Astrocyte (in vitro differentiated cells and primary cell): ENCODE measurements around the gene SCAND1. TPM values are rescaled to one million over a fixed set of nuclear protein-coding genes. Genes with fewer than 3 reads are reported as not detected.

Experiments used
- DNase-seq: peaks from one replicate; pipeline ENCODE4 v3.0.0-alpha.2; 2010; ENCODE audit warnings: low read depth
- FAIRE-seq: peaks from 2 replicates; lab custom pipeline; 2011; peaks lifted over from hg19 to GRCh38; lab: Jason Lieb, UNC
- H2AFZ ChIP-seq: 2 replicates; pipeline ENCODE4 v1.6.0; 2012; ENCODE audit warnings: low read depth, low read length, inconsistent platforms
- H3K27ac ChIP-seq: 2 replicates; pipeline ENCODE4 v1.5.1; 2011; ENCODE audit warnings: low read depth, low read length, inconsistent platforms
- H3K27me3 ChIP-seq: 2 replicates; pipeline ENCODE4 v1.6.0; 2011; ENCODE audit warnings: low read length, inconsistent platforms; ENCODE audit not compliant: insufficient read depth
- H3K36me3 ChIP-seq: 2 replicates; pipeline ENCODE4 v1.5.1; 2011; ENCODE audit warnings: low read length, inconsistent platforms; ENCODE audit not compliant: insufficient read depth
- H3K4me1 ChIP-seq: 2 replicates; pipeline ENCODE4 v1.5.1; 2011; ENCODE audit warnings: low read length, inconsistent platforms; ENCODE audit not compliant: insufficient read depth
- H3K4me2 ChIP-seq: 2 replicates; pipeline ENCODE4 v1.6.0; 2012; ENCODE audit warnings: low read length, inconsistent platforms
- H3K4me3 ChIP-seq: 2 replicates; pipeline ENCODE4 v1.5.1; 2011; ENCODE audit warnings: low read depth, mild to moderate bottlenecking, low read length, inconsistent platforms; ENCODE audit not compliant: insufficient read depth
- H3K79me2 ChIP-seq: 2 replicates; pipeline ENCODE4 v1.6.0; 2012; ENCODE audit warnings: mild to moderate bottlenecking, low read length, inconsistent platforms; ENCODE audit not compliant: insufficient read depth
- H3K9ac ChIP-seq: 2 replicates; pipeline ENCODE4 v1.6.0; 2012; ENCODE audit warnings: mild to moderate bottlenecking, low read length, inconsistent platforms
- H3K9me3 ChIP-seq: 2 replicates; pipeline ENCODE4 v1.5.1; 2012; ENCODE audit warnings: low read depth, mild to moderate bottlenecking, low read length, inconsistent platforms; ENCODE audit not compliant: insufficient read depth
- H4K20me1 ChIP-seq: 2 replicates; pipeline ENCODE4 v1.6.0; 2012; ENCODE audit warnings: low read length, inconsistent platforms; ENCODE audit not compliant: insufficient read depth
- H3K27ac Mint-ChIP-seq: one replicate; pipeline ENCODE4 v1.8.0; 2021; ENCODE audit warnings: mild to moderate bottlenecking, mixed read lengths; ENCODE audit not compliant: unreplicated experiment
- H3K27me3 Mint-ChIP-seq: one replicate; pipeline ENCODE4 v1.8.0; 2021; ENCODE audit warnings: low read depth, mixed read lengths; ENCODE audit not compliant: unreplicated experiment
- H3K36me3 Mint-ChIP-seq: one replicate; pipeline ENCODE4 v1.8.0; 2021; ENCODE audit warnings: low read depth, mixed read lengths; ENCODE audit not compliant: unreplicated experiment
- H3K4me1 Mint-ChIP-seq: one replicate; pipeline ENCODE4 v1.8.0; 2021; ENCODE audit warnings: low read depth, mixed read lengths; ENCODE audit not compliant: unreplicated experiment
- H3K4me3 Mint-ChIP-seq: one replicate; pipeline ENCODE4 v1.8.0; 2021; ENCODE audit warnings: mild to moderate bottlenecking, moderate library complexity, mixed read lengths; ENCODE audit not compliant: unreplicated experiment
- H3K9me3 Mint-ChIP-seq: one replicate; pipeline ENCODE4 v1.8.0; 2021; ENCODE audit warnings: mild to moderate bottlenecking, mixed read lengths; ENCODE audit not compliant: unreplicated experiment
- CTCF ChIP-seq: IDR thresholded peaks from 2 replicates; pipeline ENCODE4 v1.5.1; 2011; ENCODE audit warnings: low read depth, mild to moderate bottlenecking, inconsistent platforms, low read length, moderate library complexity; ENCODE audit not compliant: insufficient read depth
- EZH2 ChIP-seq: IDR thresholded peaks from 2 replicates; pipeline ENCODE4 v1.6.1; 2012; ENCODE audit warnings: mild to moderate bottlenecking, low read length, inconsistent platforms; ENCODE audit not compliant: insufficient read depth
- total RNA-seq: library from RNA; stranded (reverse); gene quantifications from 2 replicates; pipeline ENCODE4 v1.2.1, GENCODE V29; 2021

The SCAND1 gene
- total RNA-seq, 1 donor from 2014 or later: 63.8 TPM

- H3K4me3 Mint-ChIP-seq: no peak overlapping the region
Observed at GRCh38 chr20:35909796-35910195, 44.5 kb downstream of the SCAND1 start.

DNA sequence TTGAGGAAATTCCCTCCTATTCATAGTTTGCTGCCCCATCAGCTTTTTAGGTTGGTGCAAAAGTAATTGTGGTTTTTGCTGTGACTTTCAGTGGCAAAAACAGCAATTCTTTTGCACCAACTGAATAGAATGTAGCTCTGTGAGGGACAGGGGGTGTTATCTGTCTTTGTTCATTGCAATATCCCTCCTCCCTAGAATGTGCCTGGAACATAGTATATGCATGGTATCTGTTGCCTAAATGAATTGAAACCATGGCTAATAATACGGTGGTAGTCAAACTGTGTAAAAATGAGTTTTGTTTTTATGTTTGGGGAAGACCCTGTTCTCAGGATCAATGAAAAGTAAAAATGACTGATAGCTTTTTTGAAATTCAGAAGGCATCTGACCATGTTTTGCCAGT, 45.1 kb downstream of the SCAND1 start:
- Mint-ChIP-seq H3K27me3 (no peaks in the 10 kb centered on the region), H3K27ac (no peak overlapping the region), H3K4me3 (no peak overlapping the region), H3K9me3 (no peaks in the 10 kb centered on the region), H3K36me3 (peaks cover 25% of the 10 kb centered on the region), H3K4me1 (no peaks in the 10 kb centered on the region)
- H2AFZ ChIP-seq: no peak overlapping the region
- no peaks in the 10 kb centered on the region for H3K9me3 ChIP-seq
- no peak overlapping the region for H3K4me2 ChIP-seq
- no peak overlapping the region for H3K9ac ChIP-seq
- DNase-seq (no peak), FAIRE-seq (no peak)
- peaks cover 7% of the 10 kb centered on the region for H3K36me3 ChIP-seq
- TF ChIP-seq CTCF: no peak
- TF ChIP-seq EZH2: no peak
- H3K79me2 ChIP-seq: no peaks in the 10 kb centered on the region
- H4K20me1 ChIP-seq: peaks cover 18% of the 10 kb centered on the region
- H3K27me3 ChIP-seq: no peaks in the 10 kb centered on the region
- no peaks in the 10 kb centered on the region for H3K4me1 ChIP-seq
- H3K4me3 ChIP-seq: no peak overlapping the region
- no peak overlapping the region for H3K27ac ChIP-seq

More at GRCh38 chr20:35909796-35910195, 44.5 kb downstream of the SCAND1 start:
- H3K9ac ChIP-seq: no peak overlapping the region
- no peaks in the 10 kb centered on the region for H3K9me3 Mint-ChIP-seq
- H3K9me3 ChIP-seq: no peaks in the 10 kb centered on the region
- no peaks in the 10 kb centered on the region for H3K27me3 Mint-ChIP-seq
- no peak overlapping the region for H3K4me3 ChIP-seq
- TF ChIP-seq EZH2 (no peak), CTCF (no peak)
- no peaks in the 10 kb centered on the region for H3K79me2 ChIP-seq
- H3K36me3 Mint-ChIP-seq: peaks cover 25% of the 10 kb centered on the region
- H3K4me1 Mint-ChIP-seq: no peaks in the 10 kb centered on the region
- peaks cover 18% of the 10 kb centered on the region for H4K20me1 ChIP-seq
- H3K27ac ChIP-seq: no peak overlapping the region
- FAIRE-seq (no peak), DNase-seq (no peak)
- no peaks in the 10 kb centered on the region for H3K27me3 ChIP-seq
- H3K4me2 ChIP-seq: no peak overlapping the region
- H3K27ac Mint-ChIP-seq: no peak overlapping the region
- no peak overlapping the region for H2AFZ ChIP-seq
- peaks cover 11% of the 10 kb centered on the region for H3K36me3 ChIP-seq
- H3K4me1 ChIP-seq: no peaks in the 10 kb centered on the region

- Mint-ChIP-seq H3K4me3 (no peak overlapping the region), H3K27ac (peak overlapping the region; percentile 23), H3K36me3 (peaks cover 22% of the 10 kb centered on the region), H3K4me1 (peaks cover 3% of the 10 kb centered on the region), H3K9me3 (no peaks in the 10 kb centered on the region), H3K27me3 (no peaks in the 10 kb centered on the region)
- no peak for DNase-seq
- peaks cover 5% of the 10 kb centered on the region for H3K79me2 ChIP-seq
- no peak overlapping the region for H3K9ac ChIP-seq
- H3K4me2 ChIP-seq: no peak overlapping the region
- H3K27me3 ChIP-seq: no peaks in the 10 kb centered on the region
- H3K4me1 ChIP-seq: no peaks in the 10 kb centered on the region
- H2AFZ ChIP-seq: no peak overlapping the region
- no peaks in the 10 kb centered on the region for H3K36me3 ChIP-seq
- FAIRE-seq: no peak
- H3K9me3 ChIP-seq: no peaks in the 10 kb centered on the region
- H3K4me3 ChIP-seq: no peak overlapping the region
- no peak for TF ChIP-seq EZH2
- no peak for TF ChIP-seq CTCF
- no peak overlapping the region for H3K27ac ChIP-seq
- H4K20me1 ChIP-seq: peaks cover 23% of the 10 kb centered on the region
Observed at GRCh38 chr20:35908007-35908406, 46.3 kb downstream of the SCAND1 start.
